SK-N-SH (cell line): ENCODE measurements around the gene TBC1D16. TPM values are rescaled to one million over a fixed set of nuclear protein-coding genes. Genes with fewer than 3 reads are reported as not detected.

ENCODE experiments used
- CTCF ChIA-PET: fragments of 300-600, 350-600 bp; formaldehyde crosslinking; extraction: SDS; loops from one replicate; lab custom pipeline; 2021; lab: Yijun Ruan, JAX
- POLR2A ChIA-PET: fragments of 350-600 bp; sonication (Branson Sonifier 250); formaldehyde crosslinking; extraction: SDS; loops from one replicate; lab custom pipeline; 2020; ENCODE audit warnings: antibody characterized with exemption, inconsistent platforms; lab: Yijun Ruan, JAX
- DNase-seq: peaks from one replicate; pipeline ENCODE4 v3.0.0; 2012
- H2AFZ ChIP-seq: fragments of 200-600 bp; sonication (generic); 2 replicates; pipeline ENCODE4 v1.8.1; 2016; ENCODE audit warnings: antibody characterized with exemption, mild to moderate bottlenecking, low read depth
- H3F3A ChIP-seq: fragments of 200-600 bp; sonication (generic); replicated peaks from 2 replicates; pipeline ENCODE3; 2016; ENCODE audit warnings: antibody characterized with exemption, mild to moderate bottlenecking; ENCODE audit not compliant: insufficient read depth
- H3K27ac ChIP-seq, 2 experiments: fragments of 200-500 bp in 1 of 2; fragments of 200-600 bp in 1 of 2; sonication (Bioruptor generic) in 1 of 2; sonication (generic), shearing (Covaris generic) in 1 of 2; 2 replicates each; pipeline versions ENCODE4 v1.5.1 to v1.6.1; 2014 to 2016; ENCODE audit warnings: low read depth in 2 of 2, inconsistent platforms in 1 of 2, low read length in 1 of 2, mild to moderate bottlenecking in 1 of 2, mixed read lengths in 1 of 2
- H3K27me3 ChIP-seq: fragments of 200-600 bp; sonication (generic), shearing (Covaris generic); 2 replicates; pipeline ENCODE4 v1.6.1; 2016; ENCODE audit warnings: mixed run types; ENCODE audit not compliant: insufficient read depth
- H3K36me3 ChIP-seq, 2 experiments: fragments of 200-500 bp in 1 of 2; fragments of 200-600 bp in 1 of 2; sonication (Bioruptor generic) in 1 of 2; sonication (generic) in 1 of 2; replicated peaks in 1 of 2; 2 replicates each; pipeline versions ENCODE3 to v1.5.1; 2014 to 2016; ENCODE audit warnings: low read length in 1 of 2, mild to moderate bottlenecking in 1 of 2; ENCODE audit not compliant: insufficient read depth in 2 of 2, control insufficient read depth in 1 of 2
- H3K4me1 ChIP-seq, 2 experiments: fragments of 200-500 bp in 1 of 2; fragments of 200-600 bp in 1 of 2; sonication (Bioruptor generic) in 1 of 2; sonication (generic), shearing (Covaris generic) in 1 of 2; 2 replicates each; pipeline versions ENCODE4 v1.5.1 to v1.6.1; 2014 to 2016; ENCODE audit warnings: low read depth in 1 of 2, low read length in 1 of 2, mixed run types in 1 of 2; ENCODE audit not compliant: insufficient read depth in 2 of 2, control insufficient read depth in 1 of 2
- H3K4me2 ChIP-seq: fragments of 200-600 bp; sonication (generic), shearing (Covaris generic); 2 replicates; pipeline ENCODE4 v1.6.1; 2017; ENCODE audit warnings: mixed run types
- H3K4me3 ChIP-seq, 2 experiments: fragments of 200-500 bp in 1 of 2; fragments of 200-600 bp in 1 of 2; sonication (Bioruptor generic) in 1 of 2; sonication (generic), shearing (Covaris generic) in 1 of 2; 2 replicates each; pipeline versions ENCODE4 v1.5.1 to v1.8.1; 2014 to 2016; ENCODE audit warnings: low read depth in 2 of 2, inconsistent platforms in 1 of 2, low read length in 1 of 2, mild to moderate bottlenecking in 1 of 2, mixed read lengths in 1 of 2, moderate library complexity in 1 of 2
- H3K79me2 ChIP-seq: fragments of 200-600 bp; sonication (generic); 2 replicates; pipeline ENCODE4 v1.8.1; 2017; ENCODE audit warnings: mild to moderate bottlenecking; ENCODE audit not compliant: insufficient read depth
- H3K9ac ChIP-seq: fragments of 200-600 bp; sonication (generic); 2 replicates; pipeline ENCODE4 v1.6.1; 2017; ENCODE audit warnings: mixed run types
- H3K9me2 ChIP-seq: fragments of 200-600 bp; sonication (generic); 2 replicates; pipeline ENCODE4 v1.6.1; 2017; ENCODE audit warnings: mixed run types
- H3K9me3 ChIP-seq: fragments of 200-600 bp; sonication (generic); 2 replicates; pipeline ENCODE4 v1.6.1; 2017; ENCODE audit warnings: mixed run types, mild to moderate bottlenecking, moderate library complexity
- H4K20me1 ChIP-seq: fragments of 200-600 bp; sonication (generic); 2 replicates; pipeline ENCODE4 v1.6.1; 2017; ENCODE audit warnings: mild to moderate bottlenecking, mixed run types; ENCODE audit not compliant: insufficient read depth
- ELF1 ChIP-seq: IDR thresholded peaks from 2 replicates; pipeline ENCODE4 v1.4.0; 2012
- EP300 ChIP-seq, 2 experiments: IDR thresholded peaks; 2 replicates each; pipeline versions ENCODE4 v1.4.0 to v1.6.1; 2012; ENCODE audit warnings: borderline replicate concordance in 1 of 2, low read depth in 1 of 2, low read length in 1 of 2
- EZH2phosphoT487 ChIP-seq: fragments of 200-600 bp; sonication (generic); IDR thresholded peaks from 2 replicates; pipeline ENCODE4 v1.6.1; 2017; ENCODE audit warnings: low read depth, mixed run types, mild to moderate bottlenecking, antibody characterized with exemption, moderate library complexity, borderline replicate concordance
- FOSL2 ChIP-seq: IDR thresholded peaks from 2 replicates; pipeline ENCODE4 v1.4.0; 2012; ENCODE audit warnings: low read depth, mild to moderate bottlenecking, moderate library complexity, borderline replicate concordance
- FOXJ3 ChIP-seq: sonication (generic); formaldehyde crosslinking; IDR thresholded peaks from 2 replicates; pipeline ENCODE4 v1.5.1; 2020; ENCODE audit warnings: mild to moderate bottlenecking, missing genetic modification reagents
- JUND ChIP-seq: IDR thresholded peaks from 2 replicates; pipeline ENCODE4 v1.4.0; 2012
- NRF1 ChIP-seq: IDR thresholded peaks from 2 replicates; pipeline ENCODE4 v1.6.1; 2012; ENCODE audit warnings: low read depth, mild to moderate bottlenecking, low read length
- RAD21 ChIP-seq: IDR thresholded peaks from 2 replicates; pipeline ENCODE4 v1.6.1; 2012; ENCODE audit warnings: mild to moderate bottlenecking, low read length
- RXRA ChIP-seq: IDR thresholded peaks from 2 replicates; pipeline ENCODE4 v1.4.0; 2012; ENCODE audit warnings: low read depth, mild to moderate bottlenecking, borderline replicate concordance
- SMC3 ChIP-seq: IDR thresholded peaks from 2 replicates; pipeline ENCODE4 v1.6.1; 2012; ENCODE audit warnings: low read depth, low read length, improper control_type of control experiment
- TCF12 ChIP-seq: IDR thresholded peaks from 2 replicates; pipeline ENCODE4 v1.4.0; 2012
- WGBS: methylation state at CpG from one replicate; pipeline ENCODE4 v1.1.6; 2017; ENCODE audit warnings: low lambda C conversion rate; 5-methylcytosine and 5-hydroxymethylcytosine counted together
- polyA plus RNA-seq, 3 experiments: library from polyadenylated mRNA; depleted of rRNA; stranded (reverse); fragments of >200 nt; gene quantifications; 2 replicates each; pipeline ENCODE4 v1.2.3, GENCODE V29; 2012
- TF ChIP-seq, protein P1 (sequence below): IDR thresholded peaks from 2 replicates; pipeline ENCODE4 v1.4.0; 2012; ENCODE audit warnings: low read depth, borderline replicate concordance
- TF ChIP-seq, protein P2 (sequence below): IDR thresholded peaks from 2 replicates; pipeline ENCODE4 v1.4.0; 2012; ENCODE audit warnings: low read depth
- TF ChIP-seq, protein P3 (sequence below): IDR thresholded peaks from 2 replicates; pipeline ENCODE4 v1.4.0; 2012; ENCODE audit warnings: low read depth, borderline replicate concordance
- TF ChIP-seq, protein P4 (sequence below): IDR thresholded peaks from 2 replicates; pipeline ENCODE4 v1.6.1; 2012; ENCODE audit warnings: mild to moderate bottlenecking, low read depth, low read length, moderate library complexity
- TF ChIP-seq, protein P5 (sequence below): fragments of 200-600 bp; sonication (generic); IDR thresholded peaks from 2 replicates; pipeline ENCODE4 v1.6.1; 2017; ENCODE audit warnings: antibody characterized with exemption, mild to moderate bottlenecking, moderate library complexity

Gene TBC1D16
- polyA plus RNA-seq, 1 of the 3 experiments (the other 2 are of a cell fraction) = 14.5 TPM

DNA sequence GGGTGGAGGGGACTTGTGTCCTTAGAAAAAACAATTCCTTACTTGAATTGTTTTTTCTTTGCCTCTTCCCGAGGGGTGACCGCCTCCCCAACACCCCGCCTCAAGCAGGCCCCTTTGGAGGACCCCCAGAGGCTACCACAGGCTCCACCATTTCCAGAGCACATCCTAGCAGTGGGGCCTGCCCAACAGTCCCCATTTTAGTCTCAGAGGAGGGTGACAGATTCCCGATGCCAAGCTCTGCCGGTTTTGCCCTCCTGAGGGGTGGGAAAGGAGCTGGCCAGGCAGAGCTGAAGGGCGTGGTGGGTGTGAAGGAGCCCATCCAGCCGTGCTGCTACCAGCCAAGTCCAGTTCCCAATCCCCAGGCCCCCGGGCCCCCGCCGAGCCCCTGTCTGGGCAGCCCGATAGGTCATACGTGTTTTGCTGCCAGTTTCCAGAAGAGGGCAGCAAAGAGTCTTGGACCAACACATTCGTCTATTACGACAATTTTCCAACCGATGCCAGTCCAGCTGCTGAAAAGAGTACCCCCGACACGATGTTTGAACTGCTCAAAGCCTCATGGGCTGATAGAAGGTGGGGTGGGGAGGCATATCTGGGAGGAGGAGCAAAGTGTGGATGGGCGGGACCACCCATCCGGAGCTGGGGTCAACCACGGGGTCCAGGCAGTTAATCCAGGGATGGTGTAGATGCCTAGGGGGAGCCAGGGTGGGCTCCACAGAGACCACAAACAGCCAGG is 46.9 kb upstream of the TBC1D16 start:
- peaks cover 0 to 6% of the 10 kb centered on the region in 2 experiments; a peak in 1 of 4 replicates for H3K4me1 ChIP-seq
- no peak overlapping the region; a peak in 1 of 4 replicates for H3K4me3 ChIP-seq
- H3K9ac ChIP-seq = no peak overlapping the region
- no peaks in the 10 kb centered on the region for H4K20me1 ChIP-seq
- no peak overlapping the region for H3K4me2 ChIP-seq
- CTCF ChIA-PET = interaction anchor here (0.6 to 4.7 kb wide), 76 partner anchors 8 to 345 kb away, joined by 3 to 86 read pairs (median 4); partner anchors contain the start of genes EIF4A3, ENDOV and GAA
- peak; percentile 94 for DNase-seq
- peak overlapping the region; percentile 30; the same call in 1 of the 2 replicates for H2AFZ ChIP-seq
- no peaks in the 10 kb centered on the region for H3K9me2 ChIP-seq
- no peaks in the 10 kb centered on the region for H3K27me3 ChIP-seq
- no peaks in the 10 kb centered on the region for H3K9me3 ChIP-seq
- POLR2A ChIA-PET = interaction anchor here (0.9 kb wide), 1 partner anchor 19 kb away, joined by 3 read pairs; the partner anchor contains the start of gene GAA
- no peaks in the 10 kb centered on the region for H3K36me3 ChIP-seq
- TF ChIP-seq JUND (no peak), EP300 (IDR thresholded peaks at IDR 0.05; ENCODE audit: borderline replicate concordance in 1 of 2, low read depth in 1 of 2, low read length in 1 of 2) (no peak), FOXJ3 (no peak), FOSL2 (no peak), RAD21 (peak; percentile 90), RXRA (no peak), SMC3 (peak; percentile 80), ELF1 (no peak), TCF12 (no peak), EZH2phosphoT487 (no peak), NRF1 (no peak)
- TF ChIP-seq, protein P1, sequence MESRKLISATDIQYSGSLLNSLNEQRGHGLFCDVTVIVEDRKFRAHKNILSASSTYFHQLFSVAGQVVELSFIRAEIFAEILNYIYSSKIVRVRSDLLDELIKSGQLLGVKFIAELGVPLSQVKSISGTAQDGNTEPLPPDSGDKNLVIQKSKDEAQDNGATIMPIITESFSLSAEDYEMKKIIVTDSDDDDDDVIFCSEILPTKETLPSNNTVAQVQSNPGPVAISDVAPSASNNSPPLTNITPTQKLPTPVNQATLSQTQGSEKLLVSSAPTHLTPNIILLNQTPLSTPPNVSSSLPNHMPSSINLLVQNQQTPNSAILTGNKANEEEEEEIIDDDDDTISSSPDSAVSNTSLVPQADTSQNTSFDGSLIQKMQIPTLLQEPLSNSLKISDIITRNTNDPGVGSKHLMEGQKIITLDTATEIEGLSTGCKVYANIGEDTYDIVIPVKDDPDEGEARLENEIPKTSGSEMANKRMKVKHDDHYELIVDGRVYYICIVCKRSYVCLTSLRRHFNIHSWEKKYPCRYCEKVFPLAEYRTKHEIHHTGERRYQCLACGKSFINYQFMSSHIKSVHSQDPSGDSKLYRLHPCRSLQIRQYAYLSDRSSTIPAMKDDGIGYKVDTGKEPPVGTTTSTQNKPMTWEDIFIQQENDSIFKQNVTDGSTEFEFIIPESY = no peak
- TF ChIP-seq, protein P2, sequence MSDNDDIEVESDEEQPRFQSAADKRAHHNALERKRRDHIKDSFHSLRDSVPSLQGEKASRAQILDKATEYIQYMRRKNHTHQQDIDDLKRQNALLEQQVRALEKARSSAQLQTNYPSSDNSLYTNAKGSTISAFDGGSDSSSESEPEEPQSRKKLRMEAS = peak; percentile 29; the same call in 1 of the 2 replicates
- TF ChIP-seq, protein P3, sequence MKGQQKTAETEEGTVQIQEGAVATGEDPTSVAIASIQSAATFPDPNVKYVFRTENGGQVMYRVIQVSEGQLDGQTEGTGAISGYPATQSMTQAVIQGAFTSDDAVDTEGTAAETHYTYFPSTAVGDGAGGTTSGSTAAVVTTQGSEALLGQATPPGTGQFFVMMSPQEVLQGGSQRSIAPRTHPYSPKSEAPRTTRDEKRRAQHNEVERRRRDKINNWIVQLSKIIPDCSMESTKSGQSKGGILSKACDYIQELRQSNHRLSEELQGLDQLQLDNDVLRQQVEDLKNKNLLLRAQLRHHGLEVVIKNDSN = no peak
- TF ChIP-seq, protein P4, sequence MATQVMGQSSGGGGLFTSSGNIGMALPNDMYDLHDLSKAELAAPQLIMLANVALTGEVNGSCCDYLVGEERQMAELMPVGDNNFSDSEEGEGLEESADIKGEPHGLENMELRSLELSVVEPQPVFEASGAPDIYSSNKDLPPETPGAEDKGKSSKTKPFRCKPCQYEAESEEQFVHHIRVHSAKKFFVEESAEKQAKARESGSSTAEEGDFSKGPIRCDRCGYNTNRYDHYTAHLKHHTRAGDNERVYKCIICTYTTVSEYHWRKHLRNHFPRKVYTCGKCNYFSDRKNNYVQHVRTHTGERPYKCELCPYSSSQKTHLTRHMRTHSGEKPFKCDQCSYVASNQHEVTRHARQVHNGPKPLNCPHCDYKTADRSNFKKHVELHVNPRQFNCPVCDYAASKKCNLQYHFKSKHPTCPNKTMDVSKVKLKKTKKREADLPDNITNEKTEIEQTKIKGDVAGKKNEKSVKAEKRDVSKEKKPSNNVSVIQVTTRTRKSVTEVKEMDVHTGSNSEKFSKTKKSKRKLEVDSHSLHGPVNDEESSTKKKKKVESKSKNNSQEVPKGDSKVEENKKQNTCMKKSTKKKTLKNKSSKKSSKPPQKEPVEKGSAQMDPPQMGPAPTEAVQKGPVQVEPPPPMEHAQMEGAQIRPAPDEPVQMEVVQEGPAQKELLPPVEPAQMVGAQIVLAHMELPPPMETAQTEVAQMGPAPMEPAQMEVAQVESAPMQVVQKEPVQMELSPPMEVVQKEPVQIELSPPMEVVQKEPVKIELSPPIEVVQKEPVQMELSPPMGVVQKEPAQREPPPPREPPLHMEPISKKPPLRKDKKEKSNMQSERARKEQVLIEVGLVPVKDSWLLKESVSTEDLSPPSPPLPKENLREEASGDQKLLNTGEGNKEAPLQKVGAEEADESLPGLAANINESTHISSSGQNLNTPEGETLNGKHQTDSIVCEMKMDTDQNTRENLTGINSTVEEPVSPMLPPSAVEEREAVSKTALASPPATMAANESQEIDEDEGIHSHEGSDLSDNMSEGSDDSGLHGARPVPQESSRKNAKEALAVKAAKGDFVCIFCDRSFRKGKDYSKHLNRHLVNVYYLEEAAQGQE = peak; percentile 29; the same call in 1 of the 2 replicates
- TF ChIP-seq, protein P5, sequence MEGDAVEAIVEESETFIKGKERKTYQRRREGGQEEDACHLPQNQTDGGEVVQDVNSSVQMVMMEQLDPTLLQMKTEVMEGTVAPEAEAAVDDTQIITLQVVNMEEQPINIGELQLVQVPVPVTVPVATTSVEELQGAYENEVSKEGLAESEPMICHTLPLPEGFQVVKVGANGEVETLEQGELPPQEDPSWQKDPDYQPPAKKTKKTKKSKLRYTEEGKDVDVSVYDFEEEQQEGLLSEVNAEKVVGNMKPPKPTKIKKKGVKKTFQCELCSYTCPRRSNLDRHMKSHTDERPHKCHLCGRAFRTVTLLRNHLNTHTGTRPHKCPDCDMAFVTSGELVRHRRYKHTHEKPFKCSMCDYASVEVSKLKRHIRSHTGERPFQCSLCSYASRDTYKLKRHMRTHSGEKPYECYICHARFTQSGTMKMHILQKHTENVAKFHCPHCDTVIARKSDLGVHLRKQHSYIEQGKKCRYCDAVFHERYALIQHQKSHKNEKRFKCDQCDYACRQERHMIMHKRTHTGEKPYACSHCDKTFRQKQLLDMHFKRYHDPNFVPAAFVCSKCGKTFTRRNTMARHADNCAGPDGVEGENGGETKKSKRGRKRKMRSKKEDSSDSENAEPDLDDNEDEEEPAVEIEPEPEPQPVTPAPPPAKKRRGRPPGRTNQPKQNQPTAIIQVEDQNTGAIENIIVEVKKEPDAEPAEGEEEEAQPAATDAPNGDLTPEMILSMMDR = peak; percentile 90
- WGBS = 30% methylated on average over 20 of the region's 20 CpGs
- no peak overlapping the region for H3K27ac ChIP-seq
- no peaks in the 10 kb centered on the region for H3F3A ChIP-seq
- no peaks in the 10 kb centered on the region for H3K79me2 ChIP-seq
